Measurements from ENCODE around the gene SERPINB1.
"Not testable (repeated sequence)": the region's sequence is repeated elsewhere in the genome, so short reads cannot be mapped to it uniquely, and the experiment has no call there.

The SERPINB1 gene

DNA sequence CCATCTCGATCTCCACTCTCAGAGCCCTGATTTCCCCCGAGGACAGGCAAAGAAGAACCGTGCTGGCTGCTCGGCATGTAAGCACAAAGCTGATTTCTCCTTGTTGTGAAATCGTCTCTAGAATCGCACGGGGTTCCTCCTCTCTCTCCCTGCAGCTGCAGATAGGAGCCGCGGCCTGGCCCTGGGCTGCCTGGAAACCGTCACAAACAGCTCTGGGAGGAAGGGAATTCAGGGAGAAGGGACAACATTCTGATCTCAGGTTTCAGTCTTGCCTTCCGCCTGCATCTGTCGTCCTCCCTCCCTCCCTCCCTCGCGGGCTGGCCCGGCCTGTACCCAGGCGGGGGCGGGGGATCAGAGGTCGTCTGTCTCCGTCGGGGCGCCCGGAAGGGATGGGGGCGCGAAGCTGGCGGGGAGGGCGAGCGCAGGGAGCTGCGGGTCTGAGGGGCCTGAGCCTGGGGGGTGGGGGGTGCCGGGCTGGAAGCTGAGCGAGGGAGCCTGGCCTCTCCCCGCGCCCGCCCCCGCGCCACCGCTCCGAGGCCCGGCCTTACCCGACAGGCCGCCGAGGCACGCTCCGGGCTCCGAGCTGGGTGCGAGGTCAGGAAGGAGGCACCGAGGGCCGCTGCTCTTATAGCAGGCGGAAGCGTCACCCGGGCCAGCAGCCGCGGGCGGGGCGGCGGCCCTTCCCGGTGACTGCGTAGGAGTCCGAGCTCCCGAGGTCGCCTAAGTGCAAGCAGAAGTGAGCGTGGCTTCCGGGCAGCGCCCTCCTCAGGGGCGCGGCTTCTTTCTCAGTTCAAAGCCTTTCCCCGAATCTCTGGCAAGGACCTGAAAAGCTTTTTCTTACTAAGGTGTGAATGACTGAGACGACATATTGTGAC, at the start of gene SERPINB1:
TSS of gene SERPINB1 (minus strand) at position 600 of the 875 bp plus-strand sequence. CDS start 1,277 bp downstream, outside the sequence.
- DNase-seq: peak; percentile 85

DNA sequence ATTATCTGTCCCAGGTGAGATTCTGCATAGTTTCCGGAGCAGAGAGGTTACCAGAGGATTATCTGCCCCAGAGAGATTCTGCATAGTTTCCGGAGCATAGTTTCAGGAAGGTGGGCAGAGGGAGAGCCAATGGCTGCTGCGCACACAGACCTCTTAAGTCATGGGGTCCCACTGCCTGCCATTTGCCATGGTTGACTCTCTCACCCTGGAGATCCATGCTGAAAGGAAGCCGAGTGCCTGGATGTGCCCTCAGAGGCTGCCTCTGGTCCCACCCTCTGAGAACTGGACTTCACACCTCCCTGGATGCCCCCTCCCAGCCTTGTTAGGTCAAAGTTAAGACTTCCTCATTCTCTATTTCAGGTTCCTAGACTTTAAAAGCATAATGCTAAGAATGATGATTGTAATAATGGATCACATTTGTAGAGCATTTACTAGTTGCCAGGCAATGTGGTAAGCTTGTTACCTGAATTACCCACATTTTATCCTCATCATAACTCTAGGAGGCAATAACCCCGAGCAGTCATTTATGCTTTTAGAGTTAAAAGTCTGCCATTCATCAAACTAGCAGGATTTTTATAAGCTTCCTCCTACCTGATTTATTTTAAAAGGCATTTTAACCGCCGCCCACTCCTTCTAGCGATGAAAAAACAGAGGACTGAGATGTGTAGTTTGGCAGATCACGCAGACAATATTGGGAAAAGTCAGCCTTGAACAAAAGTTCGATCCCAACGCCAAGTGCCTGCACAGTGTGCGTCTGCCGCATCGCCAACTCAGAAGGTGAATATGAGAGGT, 49.5 kb upstream of the SERPINB1 start:
- DNase-seq: no peak

DNA sequence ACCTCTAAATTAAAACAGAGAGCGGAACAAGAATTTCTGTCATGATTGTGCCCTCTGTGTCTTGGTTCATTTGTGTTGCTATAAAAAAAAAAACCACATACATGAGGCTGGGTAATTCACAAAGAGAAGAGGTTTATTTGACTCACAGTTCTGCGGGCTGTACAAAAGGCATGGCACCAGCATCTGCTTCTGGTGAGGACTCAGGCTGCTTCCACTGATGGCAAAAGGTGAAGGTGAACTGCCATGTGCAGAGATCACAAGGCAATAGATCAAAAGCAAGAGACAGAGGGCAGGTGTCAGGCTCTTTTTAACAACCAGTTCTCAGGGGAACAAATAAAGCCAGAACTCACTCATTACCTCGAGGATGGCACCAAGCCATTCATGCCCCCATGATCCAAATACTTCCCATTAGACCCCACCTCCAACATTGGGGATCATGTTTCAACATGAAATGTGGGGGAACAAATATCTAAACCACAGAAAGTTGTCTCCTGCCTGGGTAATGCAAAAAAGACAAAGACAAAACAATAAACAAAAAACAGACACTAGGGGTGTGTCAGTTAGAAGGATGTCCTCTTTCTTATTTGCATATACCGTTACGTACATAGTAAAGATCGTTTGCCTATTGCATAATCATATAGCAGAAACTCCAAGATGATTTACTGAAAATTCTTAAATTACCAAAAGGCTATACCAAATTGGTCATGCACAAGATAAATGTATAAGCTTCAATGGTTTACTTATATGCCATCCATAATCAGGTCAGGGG, 44.5 kb upstream of the SERPINB1 start:
- peak; percentile 83 for DNase-seq

GRCh38 chr6:2884804-2885203, 43.1 kb upstream of the SERPINB1 start:
- no peak for DNase-seq

GRCh38 chr6:2883673-2884072, 42.0 kb upstream of the SERPINB1 start:
- DNase-seq: no peak

- no peak for DNase-seq
Observed at GRCh38 chr6:2881423-2881822, 39.8 kb upstream of the SERPINB1 start.

DNA sequence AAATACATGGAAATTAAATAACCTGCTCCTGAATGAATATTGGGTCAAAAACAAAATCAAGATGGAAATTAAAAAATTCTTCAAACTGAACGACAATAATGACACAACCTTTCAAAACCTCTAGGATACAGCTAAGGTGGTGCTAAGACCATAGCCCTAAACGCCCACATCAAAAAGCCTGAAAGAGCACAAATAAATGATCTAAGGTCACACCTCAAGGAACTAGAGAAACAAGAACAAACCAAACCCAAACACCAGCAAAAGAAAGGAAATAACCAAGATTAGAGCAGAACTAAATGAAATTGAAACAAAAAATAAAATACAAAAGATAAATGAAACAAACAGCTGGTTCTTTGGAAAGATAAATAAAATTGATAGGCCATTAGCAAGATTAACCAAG, 38.5 kb upstream of the SERPINB1 start:
- not testable (repeated sequence) for DNase-seq

DNA sequence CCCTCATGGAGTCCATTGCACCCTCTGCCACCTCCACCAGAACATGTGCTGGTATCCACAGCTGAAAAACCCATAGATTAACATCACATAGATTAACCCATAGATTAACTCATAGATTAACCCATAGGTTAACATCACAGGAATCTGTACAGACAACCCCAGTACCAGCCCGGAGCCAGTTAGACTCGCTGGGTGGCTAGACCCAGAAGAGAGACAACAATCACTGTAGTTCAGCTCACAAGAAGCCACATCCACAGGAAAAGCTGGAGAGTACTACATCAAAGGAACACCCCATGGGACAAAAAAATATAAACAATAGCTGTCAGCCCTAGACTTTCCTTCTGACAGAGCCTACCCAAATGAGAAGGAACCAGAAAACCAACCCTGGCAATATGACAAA, 36.3 kb upstream of the SERPINB1 start:
- DNase-seq: no peak

DNA sequence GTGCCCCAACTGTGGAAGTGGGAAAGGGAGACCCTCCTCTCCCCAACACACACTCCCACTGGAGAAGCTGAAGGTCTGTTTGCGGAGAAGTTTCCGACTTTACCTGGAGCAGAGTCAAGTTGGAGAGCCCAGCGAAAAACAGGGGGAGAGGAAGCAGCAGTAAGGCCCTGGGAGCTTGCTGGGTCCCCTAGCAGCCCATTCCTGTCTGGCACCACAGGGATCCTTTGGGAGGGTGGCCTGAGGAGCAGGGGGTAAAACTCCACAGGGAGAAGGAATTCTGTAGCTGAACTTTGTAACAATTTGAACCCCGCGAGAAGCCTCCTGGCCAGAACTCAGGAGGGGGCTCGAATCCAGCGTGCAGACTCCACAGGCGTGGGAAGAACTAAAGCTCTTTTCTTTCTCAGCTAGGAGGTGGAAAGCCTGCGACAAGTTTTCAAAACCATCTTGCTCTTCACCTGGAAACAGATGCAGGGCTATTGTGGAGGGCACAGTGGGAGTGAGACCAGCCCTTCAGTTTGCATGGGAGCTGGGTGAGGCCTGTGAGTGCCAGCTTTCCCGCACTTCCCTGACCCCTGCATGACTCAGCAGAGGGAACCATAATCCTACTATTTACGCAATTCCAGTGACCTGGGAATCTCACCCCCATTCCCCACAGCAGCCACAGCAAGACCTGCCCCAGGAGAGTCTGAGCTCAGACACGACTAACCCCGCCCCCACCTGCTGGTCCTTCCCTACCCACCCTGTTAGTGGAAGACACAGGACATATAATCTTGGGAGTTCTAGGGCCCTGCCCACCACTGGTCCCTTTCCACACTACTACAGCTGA, 35.6 kb upstream of the SERPINB1 start:
- DNase-seq: no peak

GRCh38 chr6:2876210-2877056, 34.8 kb upstream of the SERPINB1 start:
- DNase-seq: no peak

DNA sequence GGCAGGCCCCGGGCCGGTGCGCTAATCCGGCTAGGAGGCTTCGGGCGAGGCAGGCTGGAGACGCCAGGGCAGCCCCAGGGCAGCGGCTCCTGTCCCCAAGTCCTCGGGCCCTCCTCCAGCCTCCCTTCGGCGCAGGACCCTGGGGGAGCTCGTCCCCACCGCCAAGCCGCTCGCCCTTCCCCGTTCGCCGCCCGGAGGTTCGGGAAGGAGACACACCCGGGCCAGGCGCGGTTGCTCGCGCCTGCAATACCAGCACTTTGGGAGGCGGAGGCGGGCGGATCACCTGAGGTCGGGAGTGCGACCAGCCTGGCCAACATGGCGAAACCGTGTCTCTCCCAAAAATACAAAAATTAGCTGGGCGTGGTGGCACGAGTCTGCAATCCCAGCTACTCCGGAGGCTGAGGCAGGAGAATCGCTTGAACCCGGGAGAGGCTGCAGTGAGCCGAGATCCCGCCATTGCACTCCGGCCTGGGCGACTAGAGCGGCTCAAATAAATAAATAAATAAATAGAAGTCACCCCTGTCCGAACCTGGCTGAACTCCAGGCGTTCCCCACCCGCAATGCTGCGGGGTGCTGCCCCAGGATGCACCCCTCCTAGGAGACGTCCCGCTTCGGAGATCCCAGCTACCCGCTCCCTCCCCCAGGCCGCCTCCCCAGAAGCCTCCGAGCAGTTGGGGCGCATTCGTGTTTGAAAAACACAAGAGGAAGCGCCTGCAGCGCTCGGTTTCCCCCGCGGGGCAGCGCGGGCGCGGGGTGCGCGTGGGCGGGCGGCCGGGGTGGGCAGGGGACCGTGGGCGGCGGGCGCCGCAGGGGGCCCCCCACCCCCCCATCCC, 33.9 kb upstream of the SERPINB1 start:
- DNase-seq: no peak

GRCh38 chr6:2873643-2874042, 32.0 kb upstream of the SERPINB1 start:
- no peak for DNase-seq

GRCh38 chr6:2872423-2873358, 31.0 kb upstream of the SERPINB1 start:
- DNase-seq: no peak

DNA sequence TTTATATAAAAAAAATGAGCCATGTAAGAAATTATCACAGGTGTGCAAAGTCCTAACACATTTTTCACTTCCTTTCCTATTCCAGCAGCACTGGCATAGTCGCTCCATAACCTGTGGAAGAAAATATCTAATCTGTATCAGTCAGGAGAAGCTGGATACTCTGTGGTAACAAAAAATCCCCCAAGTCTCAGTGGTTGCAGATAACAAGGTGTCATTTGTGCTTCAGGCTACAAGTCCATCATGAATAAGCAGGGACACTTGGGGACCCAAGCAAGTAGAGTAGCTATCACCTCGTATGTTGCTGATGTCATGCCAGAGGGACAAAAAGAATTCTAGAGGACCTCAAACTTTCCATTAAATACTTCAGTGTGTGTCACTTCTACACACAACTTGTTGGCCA, 30.3 kb upstream of the SERPINB1 start:
- DNase-seq: no peak

DNA sequence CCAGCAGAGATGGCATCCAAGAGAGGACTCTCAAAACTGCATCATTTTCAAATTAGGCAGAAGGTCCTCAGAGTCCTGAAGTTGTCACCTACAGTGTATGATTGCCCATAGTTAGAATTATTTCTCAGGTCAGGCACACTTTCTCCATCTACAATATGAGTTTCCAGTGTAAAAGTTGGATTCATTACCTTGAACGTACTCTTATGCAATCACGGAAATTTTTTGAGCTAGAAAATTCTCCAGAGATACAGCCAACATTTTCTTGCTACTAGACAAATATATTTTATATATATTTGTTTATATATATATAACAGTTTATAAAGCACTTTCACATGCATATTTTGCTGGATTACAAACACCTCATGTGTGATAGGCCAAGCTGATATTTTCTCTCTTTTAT, 29.4 kb upstream of the SERPINB1 start:
- DNase-seq: no peak

DNA sequence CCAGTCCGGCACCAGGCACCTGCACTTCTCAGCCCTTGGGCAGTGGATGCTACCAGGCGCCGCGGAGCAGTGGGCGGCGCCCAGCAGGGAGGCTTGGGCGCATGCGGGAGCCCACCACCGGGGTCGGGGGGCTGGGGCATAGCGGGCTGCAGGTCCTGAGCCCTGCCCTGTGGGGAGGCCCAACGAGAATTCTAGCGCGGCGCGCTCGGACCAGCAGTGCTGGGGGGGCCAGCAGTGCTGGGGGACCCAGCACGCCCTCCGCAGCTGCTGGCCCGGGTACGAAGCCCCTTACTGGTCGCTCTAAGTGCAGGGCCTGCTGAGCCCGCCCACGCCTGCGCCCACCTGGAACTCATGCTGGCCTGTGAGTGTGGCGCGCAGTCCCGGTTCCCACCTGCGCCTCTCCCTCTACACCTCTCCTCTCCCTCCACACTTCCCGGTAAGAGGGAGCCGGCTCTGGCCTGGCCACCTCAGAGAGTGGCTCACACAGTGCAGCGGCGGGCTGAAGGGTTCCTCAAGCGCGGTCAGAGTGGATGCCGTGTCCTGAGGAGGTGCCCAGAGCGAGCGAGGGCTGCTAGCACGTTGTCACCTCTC, 28.5 kb upstream of the SERPINB1 start:
- no peak for DNase-seq

GRCh38 chr6:2868637-2869036, 27.0 kb upstream of the SERPINB1 start:
- DNase-seq: no peak

DNA sequence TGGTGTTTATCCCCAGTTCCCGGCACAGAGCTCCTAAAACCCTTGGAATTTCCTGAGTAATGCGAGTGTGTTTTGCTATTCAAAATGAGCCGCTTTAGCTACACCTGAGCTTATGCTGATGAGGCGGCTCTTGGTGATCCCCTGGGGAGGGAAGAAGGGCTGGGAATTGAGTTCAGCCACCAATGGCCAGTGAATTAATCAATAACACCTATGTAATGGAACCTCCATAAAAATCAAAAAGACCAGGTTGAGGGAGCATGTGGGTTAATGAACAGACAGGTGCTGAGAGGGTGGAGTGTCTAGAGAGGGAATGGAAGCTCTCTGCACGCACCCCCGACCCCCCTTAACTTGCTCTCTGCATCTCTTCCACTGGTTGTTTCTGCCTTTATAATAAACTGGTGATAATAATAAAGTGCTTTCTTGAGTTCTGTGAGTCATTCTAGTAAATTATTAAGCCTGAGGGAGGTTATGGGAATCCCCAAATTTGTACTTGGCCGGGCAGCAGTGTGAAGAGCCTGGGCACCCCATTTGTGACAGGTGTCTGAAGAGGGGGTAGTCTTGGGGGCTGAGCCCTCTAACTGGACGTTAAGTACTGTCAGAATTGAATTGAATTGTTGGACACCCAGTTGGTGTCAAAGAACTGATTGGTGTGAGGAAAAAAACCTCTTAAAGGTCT, 24.6 kb upstream of the SERPINB1 start:
- DNase-seq: no peak
